Measurements from ENCODE around the gene AOX1. TPM values are rescaled to one million over a fixed set of nuclear protein-coding genes. Genes with fewer than 3 reads are reported as not detected.

The AOX1 gene
- total RNA-seq, 2 experiments from 2014 or later, result 0.05 to 0.15 TPM

DNA sequence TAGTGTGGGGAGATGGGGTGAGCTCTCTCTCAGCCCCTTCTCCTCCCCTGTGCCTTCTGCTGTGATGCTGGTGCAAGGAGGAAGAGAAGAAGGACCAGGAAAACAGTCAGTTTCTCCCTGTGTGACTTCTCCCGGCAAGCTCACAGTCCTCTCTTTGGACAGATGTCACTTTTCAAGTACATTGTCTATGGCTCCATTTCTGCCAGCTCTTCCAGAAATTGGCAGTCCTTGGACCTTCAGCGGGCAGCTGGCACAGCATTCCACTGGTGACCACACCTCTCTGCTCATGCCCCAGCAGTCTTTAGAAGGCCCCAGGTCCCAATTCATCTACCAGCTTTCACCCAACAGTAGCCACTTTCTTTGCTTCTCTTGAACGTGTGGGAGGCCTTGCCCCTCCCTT, 63.9 kb downstream of the AOX1 start:
- POLR2A ChIA-PET, result no interaction called here
- peaks cover 21% of the 10 kb centered on the region for H3K27me3 Mint-ChIP-seq
- H3K9me3 Mint-ChIP-seq, result no peaks in the 10 kb centered on the region
- DNase-seq, result no peak
- no peak overlapping the region for H3K4me3 Mint-ChIP-seq
- H3K36me3 Mint-ChIP-seq (ENCODE audit: low read depth), result no peaks in the 10 kb centered on the region
- no peaks in the 10 kb centered on the region for H3K4me1 Mint-ChIP-seq
- CTCF ChIA-PET, result no interaction called here
- H3K27ac Mint-ChIP-seq, result no peak overlapping the region

DNA sequence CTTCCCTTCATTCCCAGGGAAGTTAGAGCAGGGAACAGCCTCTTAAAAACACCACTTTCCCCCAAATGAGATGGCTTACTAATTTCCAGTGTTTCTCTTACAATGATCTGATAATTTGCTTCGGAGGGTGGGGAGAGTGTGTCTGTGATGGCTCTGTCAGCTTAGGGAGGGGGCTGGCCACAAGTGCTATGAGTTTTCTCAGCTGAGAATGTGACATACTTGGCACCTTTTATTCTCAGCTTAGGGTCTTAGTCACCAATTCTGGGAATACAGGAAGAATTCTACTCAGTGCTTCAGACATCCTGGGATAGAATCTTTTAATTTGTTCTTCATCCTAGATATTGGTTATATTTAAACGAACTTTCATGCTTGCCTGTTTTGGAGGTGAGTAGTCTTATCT, 64.4 kb downstream of the AOX1 start:
- H3K27me3 Mint-ChIP-seq, result peaks cover 21% of the 10 kb centered on the region
- H3K4me1 Mint-ChIP-seq, result no peaks in the 10 kb centered on the region
- ChIA-PET CTCF (no interaction called here), POLR2A (no interaction called here)
- H3K36me3 Mint-ChIP-seq (ENCODE audit: low read depth), result no peaks in the 10 kb centered on the region
- no peak overlapping the region for H3K4me3 Mint-ChIP-seq
- H3K9me3 Mint-ChIP-seq, result no peaks in the 10 kb centered on the region
- no peak for DNase-seq
- H3K27ac Mint-ChIP-seq, result no peak overlapping the region

DNA sequence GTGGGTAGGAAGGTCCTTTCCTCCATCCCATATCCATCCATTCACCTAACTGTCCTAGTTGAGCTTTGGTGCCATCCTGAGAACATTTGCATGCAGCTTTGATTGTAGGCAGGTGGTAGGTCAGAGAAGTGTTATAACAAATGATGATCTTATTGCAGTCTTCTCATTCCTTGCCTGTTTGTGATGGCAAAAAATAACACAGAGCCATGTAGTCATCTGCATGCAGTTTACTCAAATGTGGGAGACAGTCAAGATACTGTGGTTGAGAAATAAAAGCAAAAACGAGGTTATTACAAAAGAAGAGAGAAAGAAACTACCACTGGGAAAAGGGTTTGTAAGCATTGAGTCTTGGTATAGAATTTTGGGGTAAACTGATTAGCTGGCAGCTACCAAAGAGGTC, 66.3 kb downstream of the AOX1 start:
- Mint-ChIP-seq H3K9me3 (no peaks in the 10 kb centered on the region), H3K4me3 (no peak overlapping the region), H3K36me3 (ENCODE audit: low read depth) (no peaks in the 10 kb centered on the region), H3K27ac (no peak overlapping the region), H3K27me3 (peaks cover 13% of the 10 kb centered on the region), H3K4me1 (no peaks in the 10 kb centered on the region)
- no peak for DNase-seq
- POLR2A ChIA-PET, result no interaction called here
- CTCF ChIA-PET, result no interaction called here

DNA sequence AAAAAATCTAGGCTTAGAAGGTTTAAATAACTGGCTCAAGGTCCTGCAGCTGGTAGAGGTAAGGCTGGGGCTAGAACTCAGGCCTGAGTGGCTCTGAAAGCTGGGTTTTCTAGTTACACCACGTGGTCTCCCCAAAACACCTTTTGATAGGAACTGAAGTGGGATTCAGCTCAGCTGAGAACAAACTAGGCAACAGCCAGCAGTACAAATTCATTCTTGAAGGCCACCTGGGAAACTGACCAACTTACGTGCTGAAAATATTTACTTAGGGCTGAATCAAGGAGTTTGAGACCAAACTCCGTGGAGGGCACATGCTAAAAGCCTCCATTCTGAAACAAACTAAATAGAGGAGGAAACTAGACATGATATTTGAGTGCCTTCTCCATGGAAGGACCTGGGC, 67.2 kb downstream of the AOX1 start:
- Mint-ChIP-seq H3K27ac (no peak overlapping the region), H3K27me3 (peaks cover 8% of the 10 kb centered on the region), H3K36me3 (ENCODE audit: low read depth) (no peaks in the 10 kb centered on the region), H3K4me3 (no peak overlapping the region), H3K4me1 (no peaks in the 10 kb centered on the region), H3K9me3 (no peaks in the 10 kb centered on the region)
- CTCF ChIA-PET, result no interaction called here
- POLR2A ChIA-PET, result no interaction called here
- no peak for DNase-seq

DNA sequence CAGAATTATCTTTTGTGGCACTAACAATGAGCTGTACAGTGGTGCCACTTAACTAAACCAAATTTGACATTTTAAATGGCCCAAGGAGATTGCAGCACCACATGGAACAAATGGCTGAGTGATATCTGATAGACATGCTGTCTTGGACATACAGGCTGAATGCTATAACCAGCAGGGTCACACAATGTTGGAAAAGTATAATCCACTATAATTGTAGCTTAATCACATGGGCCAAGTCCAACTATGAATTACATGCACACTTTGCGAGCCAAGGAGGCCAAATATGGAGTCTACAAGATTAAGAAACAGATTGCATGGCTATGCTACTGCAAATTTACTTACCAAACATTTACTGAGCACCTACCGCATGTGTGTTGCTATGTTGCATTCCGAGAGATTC, 69.0 kb downstream of the AOX1 start:
- no peak for DNase-seq
- H3K27ac Mint-ChIP-seq, result no peak overlapping the region
- no peaks in the 10 kb centered on the region for H3K9me3 Mint-ChIP-seq
- no peak overlapping the region for H3K4me3 Mint-ChIP-seq
- POLR2A ChIA-PET, result no interaction called here
- H3K4me1 Mint-ChIP-seq, result no peaks in the 10 kb centered on the region
- CTCF ChIA-PET, result no interaction called here
- H3K36me3 Mint-ChIP-seq (ENCODE audit: low read depth), result no peaks in the 10 kb centered on the region
- peaks cover 18% of the 10 kb centered on the region for H3K27me3 Mint-ChIP-seq

DNA sequence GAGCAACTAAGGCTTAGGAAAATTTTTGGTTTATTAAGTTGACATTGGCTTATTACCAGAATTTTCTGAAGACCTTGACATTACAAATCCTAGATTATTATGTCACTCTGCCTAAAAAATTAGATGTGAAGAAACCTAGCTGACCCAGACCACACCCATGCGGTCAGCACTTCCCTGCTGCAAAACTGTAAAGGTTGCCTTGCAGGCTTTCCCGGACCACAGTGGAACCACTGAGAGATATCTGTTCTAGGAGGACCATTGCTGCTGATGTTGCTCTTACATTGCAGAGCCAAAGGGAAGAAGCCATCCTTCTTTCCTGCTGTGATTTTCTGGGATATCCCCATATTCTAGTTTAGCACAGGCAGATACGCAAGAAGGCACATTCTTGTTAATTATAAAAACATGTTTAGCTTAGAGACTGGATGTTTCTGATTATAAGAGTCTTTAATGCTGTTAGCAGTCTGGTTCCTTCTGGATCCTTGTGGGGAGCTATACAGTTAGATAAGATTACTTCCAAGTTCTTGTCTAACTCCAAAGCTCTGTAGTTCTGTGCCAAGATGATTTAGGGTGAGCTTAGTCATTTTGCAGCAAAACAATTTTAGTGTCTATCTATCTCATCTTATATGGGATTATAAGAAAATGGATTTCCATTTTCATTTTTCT, 70.2 kb downstream of the AOX1 start:
- Mint-ChIP-seq H3K9me3 (no peaks in the 10 kb centered on the region), H3K27me3 (peaks cover 21% of the 10 kb centered on the region), H3K36me3 (ENCODE audit: low read depth) (no peaks in the 10 kb centered on the region), H3K4me1 (no peaks in the 10 kb centered on the region), H3K4me3 (no peak overlapping the region), H3K27ac (no peak overlapping the region)
- ChIA-PET POLR2A (no interaction called here), CTCF (no interaction called here)
- DNase-seq, result no peak

DNA sequence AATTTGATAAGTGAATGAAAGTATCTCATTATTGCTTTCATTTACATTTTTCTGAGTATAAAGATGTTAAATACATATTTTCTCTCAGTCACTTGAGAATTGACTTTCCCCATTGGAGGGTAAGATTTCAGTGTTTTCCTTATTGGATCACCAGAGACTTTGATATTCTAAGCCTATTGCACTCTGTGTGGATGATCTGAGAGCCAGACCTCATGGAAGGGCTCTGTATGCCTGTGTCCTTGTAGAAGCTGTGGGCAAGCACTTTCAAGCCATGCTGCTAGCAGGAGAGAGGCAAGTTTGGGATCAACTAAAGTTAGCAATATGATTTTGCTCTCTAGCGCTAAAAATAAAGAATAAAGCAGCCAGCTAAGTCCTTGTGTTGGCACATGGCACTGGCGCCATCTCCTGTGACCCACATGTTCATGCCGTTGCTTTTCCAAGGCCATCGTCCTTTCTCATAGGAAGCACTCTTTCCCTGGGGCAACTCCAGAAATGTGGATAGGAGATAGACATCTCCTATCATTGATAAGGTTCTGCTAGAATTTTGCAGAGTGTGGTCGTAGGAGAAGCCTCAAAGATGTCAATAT, 72.6 kb downstream of the AOX1 start:
- CTCF ChIA-PET, result no interaction called here
- H3K4me3 Mint-ChIP-seq, result no peak overlapping the region
- H3K4me1 Mint-ChIP-seq, result no peaks in the 10 kb centered on the region
- H3K36me3 Mint-ChIP-seq (ENCODE audit: low read depth), result no peaks in the 10 kb centered on the region
- DNase-seq, result no peak
- H3K27me3 Mint-ChIP-seq, result peaks cover 33% of the 10 kb centered on the region
- no peaks in the 10 kb centered on the region for H3K9me3 Mint-ChIP-seq
- POLR2A ChIA-PET, result no interaction called here
- H3K27ac Mint-ChIP-seq, result no peak overlapping the region

DNA sequence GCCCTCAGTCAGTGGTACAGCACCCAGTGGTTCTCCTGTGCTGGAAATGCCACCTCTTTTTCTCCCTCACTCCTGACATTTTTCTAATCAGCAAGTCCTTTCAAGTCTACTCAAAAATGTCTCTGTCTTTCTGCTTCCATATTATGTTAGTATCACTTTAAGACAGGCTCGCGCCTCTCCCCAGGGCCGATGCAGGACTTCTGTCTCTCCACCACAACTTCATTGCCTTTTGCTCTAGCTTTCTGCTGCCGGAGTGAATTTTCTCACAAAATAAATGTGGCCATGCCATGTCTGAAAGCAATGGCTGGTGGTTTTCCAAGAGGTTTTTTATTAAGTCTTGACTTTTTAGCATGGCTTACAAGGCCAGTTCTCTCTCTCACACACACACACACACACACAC, 73.6 kb downstream of the AOX1 start:
- no peaks in the 10 kb centered on the region for H3K4me1 Mint-ChIP-seq
- no peak overlapping the region for H3K4me3 Mint-ChIP-seq
- CTCF ChIA-PET, result no interaction called here
- H3K27ac Mint-ChIP-seq, result no peak overlapping the region
- POLR2A ChIA-PET, result no interaction called here
- H3K36me3 Mint-ChIP-seq (ENCODE audit: low read depth), result no peaks in the 10 kb centered on the region
- peaks cover 33% of the 10 kb centered on the region for H3K27me3 Mint-ChIP-seq
- H3K9me3 Mint-ChIP-seq, result no peaks in the 10 kb centered on the region
- DNase-seq, result no peak

DNA sequence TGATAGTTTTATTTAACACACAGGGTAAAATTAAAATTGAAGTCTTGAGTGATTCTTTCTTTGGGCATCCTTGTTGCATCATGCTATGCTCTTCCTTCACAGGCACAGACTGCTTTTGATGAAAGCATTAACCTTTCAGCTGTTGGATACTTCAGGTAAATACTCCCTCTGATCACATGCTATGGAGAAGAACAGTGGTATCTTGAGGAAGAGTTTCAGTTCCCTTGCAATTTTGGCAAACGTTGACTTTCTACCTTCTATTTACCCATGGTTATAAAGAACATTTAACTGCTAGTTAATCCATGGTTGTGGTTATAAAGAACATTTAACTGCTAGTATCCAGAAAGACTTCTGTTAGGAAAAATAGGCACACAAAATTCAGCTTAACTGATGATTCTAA, 75.7 kb downstream of the AOX1 start:
- DNase-seq, result no peak
- Mint-ChIP-seq H3K4me1 (no peaks in the 10 kb centered on the region), H3K4me3 (no peak overlapping the region), H3K27ac (no peak overlapping the region), H3K9me3 (no peaks in the 10 kb centered on the region), H3K36me3 (ENCODE audit: low read depth) (no peaks in the 10 kb centered on the region), H3K27me3 (peaks cover 33% of the 10 kb centered on the region)
- CTCF ChIA-PET, result interaction anchor here (1.5 kb wide), 1 partner anchor 83 kb away, joined by 3 read pairs; no protein-coding TSS in a partner anchor
- POLR2A ChIA-PET, result no interaction called here

DNA sequence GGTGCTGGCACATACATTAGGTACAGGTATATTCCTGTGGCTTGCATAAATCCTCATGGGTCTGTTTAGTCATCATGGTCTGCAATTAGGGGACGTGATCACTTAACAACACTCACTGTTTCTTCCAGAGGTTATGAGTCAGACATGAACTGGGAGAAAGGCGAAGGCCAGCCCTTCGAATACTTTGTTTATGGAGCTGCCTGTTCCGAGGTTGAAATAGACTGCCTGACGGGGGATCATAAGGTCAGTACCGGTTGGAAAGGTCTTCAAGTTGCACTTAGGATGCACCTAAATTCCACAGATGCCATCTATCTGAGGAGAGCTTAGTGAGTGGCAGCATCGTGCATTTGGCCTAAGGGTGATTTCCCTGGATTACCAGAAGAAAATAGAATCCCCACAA, 76.9 kb downstream of the AOX1 start:
- Mint-ChIP-seq H3K27ac (no peak overlapping the region), H3K36me3 (ENCODE audit: low read depth) (no peaks in the 10 kb centered on the region), H3K4me3 (no peak overlapping the region), H3K9me3 (no peaks in the 10 kb centered on the region), H3K27me3 (peaks cover 30% of the 10 kb centered on the region), H3K4me1 (peaks cover 2% of the 10 kb centered on the region)
- POLR2A ChIA-PET, result no interaction called here
- DNase-seq, result no peak
- CTCF ChIA-PET, result no interaction called here

DNA sequence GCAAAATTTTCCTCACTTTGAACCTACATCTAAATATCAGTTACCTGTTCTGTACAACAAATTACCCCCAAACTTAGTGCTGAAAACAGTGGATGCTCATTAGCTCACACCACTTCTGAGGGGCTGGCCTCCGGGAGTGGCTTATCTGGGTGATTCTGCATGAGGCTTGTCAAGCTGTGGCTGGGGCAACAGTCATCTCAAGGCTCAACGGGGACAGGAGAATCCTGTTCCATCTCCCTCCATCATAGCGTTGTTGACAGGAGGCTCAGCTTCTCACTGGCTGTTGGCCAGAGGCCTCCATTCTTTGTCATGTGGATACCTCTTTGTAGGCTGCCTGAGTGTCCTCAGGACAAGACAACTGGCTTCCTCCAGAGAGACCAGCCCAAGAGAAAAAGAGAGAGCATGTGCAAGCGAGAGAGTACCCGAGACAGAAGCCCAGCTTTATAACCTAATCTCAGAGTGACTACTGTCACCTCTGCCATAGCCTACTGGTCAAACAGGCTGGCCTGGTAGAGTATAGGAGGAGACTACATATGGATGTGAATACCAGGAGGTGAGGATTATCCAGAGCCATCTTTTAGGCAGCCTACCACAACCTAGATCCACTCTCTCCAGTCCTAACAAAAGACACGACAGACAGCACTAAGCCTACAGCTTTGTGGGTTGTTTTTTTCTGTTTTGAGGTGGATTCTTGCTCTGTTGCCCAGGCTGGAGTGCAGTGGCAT, 79.1 kb downstream of the AOX1 start:
- H3K36me3 Mint-ChIP-seq (ENCODE audit: low read depth), result no peaks in the 10 kb centered on the region
- ChIA-PET CTCF (no interaction called here), POLR2A (no interaction called here)
- H3K27ac Mint-ChIP-seq, result no peak overlapping the region
- no peak for DNase-seq
- H3K4me1 Mint-ChIP-seq, result peaks cover 2% of the 10 kb centered on the region
- H3K9me3 Mint-ChIP-seq, result no peaks in the 10 kb centered on the region
- H3K4me3 Mint-ChIP-seq, result no peak overlapping the region
- H3K27me3 Mint-ChIP-seq, result peaks cover 15% of the 10 kb centered on the region

DNA sequence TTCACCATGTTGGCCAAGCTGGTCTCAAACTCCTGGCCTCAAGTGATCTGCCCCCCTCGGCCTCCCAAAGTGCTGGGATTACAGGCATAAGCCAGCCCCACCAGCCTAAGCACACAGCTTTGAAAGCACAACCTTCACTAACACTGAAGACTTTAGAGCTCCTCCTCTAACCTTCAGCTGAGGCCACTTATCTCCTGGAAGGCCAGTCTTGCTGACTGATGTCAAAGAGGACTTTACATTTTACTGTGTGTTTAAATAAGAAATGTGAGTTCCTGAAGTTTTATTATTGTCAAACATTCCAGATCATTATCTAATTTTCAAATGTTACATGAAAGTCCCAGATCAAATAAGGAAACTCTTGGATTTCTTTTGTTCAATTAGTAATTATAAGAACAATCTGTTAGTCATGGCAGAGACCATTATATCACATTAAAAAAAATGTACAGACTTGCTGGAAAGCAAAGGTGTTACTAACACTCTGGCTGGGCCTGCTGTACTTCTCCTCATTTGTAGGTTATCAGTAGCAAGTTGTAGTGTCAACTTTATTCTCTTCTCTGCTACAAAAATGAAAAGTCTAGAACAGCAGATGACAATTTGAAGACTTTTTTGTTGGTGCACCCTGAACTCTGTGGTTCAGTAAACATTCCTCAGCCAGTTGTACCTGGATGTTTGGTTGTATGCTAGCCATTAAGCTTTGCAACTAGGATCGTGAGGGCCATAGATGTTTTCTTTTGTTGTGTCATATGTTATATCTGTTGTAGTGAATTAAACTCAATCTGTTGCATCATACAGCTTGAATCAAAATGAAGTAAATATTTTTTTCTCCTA, 80.0 kb downstream of the AOX1 start:
- no peak overlapping the region for H3K4me3 Mint-ChIP-seq
- H3K36me3 Mint-ChIP-seq (ENCODE audit: low read depth), result no peaks in the 10 kb centered on the region
- ChIA-PET CTCF (no interaction called here), POLR2A (no interaction called here)
- H3K27me3 Mint-ChIP-seq, result peaks cover 15% of the 10 kb centered on the region
- no peaks in the 10 kb centered on the region for H3K9me3 Mint-ChIP-seq
- H3K4me1 Mint-ChIP-seq, result peaks cover 2% of the 10 kb centered on the region
- no peak overlapping the region for H3K27ac Mint-ChIP-seq
- DNase-seq, result no peak

DNA sequence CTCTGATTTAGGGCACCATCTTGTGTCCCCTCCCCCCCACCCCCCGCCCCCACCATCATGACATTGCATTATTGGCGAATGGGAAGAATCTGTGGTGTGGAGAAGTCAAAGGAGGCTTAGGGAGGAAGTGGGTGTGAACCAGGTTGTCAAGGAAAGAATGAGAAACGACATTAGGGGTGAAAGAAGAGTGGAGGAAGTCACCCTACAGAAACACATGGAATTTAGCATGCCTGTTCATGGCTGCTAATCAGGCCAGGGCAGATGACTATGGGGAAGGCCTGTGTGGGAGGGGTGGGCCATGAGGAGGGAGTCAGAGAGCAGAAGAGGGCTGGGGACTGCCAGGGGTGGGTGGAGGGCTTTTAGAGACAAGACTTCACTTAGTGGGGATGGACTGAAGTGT, 81.6 kb downstream of the AOX1 start:
- H3K27me3 Mint-ChIP-seq, result peaks cover 2% of the 10 kb centered on the region
- no peak for DNase-seq
- ChIA-PET POLR2A (no interaction called here), CTCF (no interaction called here)
- no peak overlapping the region for H3K27ac Mint-ChIP-seq
- H3K4me3 Mint-ChIP-seq, result no peak overlapping the region
- no peaks in the 10 kb centered on the region for H3K36me3 Mint-ChIP-seq (ENCODE audit: low read depth)
- H3K4me1 Mint-ChIP-seq, result peaks cover 2% of the 10 kb centered on the region
- H3K9me3 Mint-ChIP-seq, result no peaks in the 10 kb centered on the region

Measured in activated CD4-positive, alpha-beta memory T cell treated with anti-CD3 and anti-CD28 coated beads, Interleukin-2, amount 10 ng/mL, durations not matched to agents 7 days and 5 days (primary cell).